Measurements from ENCODE around the gene AFAP1.

AFAP1 gene

DNA sequence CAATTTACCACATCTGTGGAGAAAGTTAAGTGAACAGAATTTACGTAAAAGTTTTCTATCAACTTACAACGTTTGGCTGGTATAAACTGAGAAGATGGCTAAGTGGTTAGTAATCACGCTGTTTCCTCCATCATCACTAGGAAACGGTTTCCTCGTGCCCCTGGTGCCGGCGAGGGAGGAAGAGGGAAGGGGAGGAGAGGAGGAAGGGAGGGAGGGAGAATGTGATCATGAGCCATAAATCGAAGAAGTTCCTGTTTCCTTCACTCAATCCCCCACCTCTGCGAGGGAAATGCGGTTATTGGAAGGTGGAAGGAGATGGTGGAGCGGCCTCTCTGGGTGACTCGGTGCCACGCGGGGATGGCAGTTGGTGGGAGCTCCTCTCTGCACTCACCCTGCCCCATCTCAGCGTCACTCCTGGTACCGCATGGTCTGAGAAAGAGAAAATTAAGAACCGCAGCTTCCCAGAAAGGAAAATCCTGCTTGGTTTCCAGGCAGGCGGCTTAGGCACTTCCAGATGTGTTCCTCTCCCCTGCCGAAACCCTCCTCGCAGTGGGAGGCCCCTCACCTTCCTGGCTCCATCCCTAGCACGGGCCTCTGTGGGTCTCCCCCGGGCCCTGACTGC lies 216.8 kb downstream of the AFAP1 start:
- TF ChIP-seq, protein P1, sequence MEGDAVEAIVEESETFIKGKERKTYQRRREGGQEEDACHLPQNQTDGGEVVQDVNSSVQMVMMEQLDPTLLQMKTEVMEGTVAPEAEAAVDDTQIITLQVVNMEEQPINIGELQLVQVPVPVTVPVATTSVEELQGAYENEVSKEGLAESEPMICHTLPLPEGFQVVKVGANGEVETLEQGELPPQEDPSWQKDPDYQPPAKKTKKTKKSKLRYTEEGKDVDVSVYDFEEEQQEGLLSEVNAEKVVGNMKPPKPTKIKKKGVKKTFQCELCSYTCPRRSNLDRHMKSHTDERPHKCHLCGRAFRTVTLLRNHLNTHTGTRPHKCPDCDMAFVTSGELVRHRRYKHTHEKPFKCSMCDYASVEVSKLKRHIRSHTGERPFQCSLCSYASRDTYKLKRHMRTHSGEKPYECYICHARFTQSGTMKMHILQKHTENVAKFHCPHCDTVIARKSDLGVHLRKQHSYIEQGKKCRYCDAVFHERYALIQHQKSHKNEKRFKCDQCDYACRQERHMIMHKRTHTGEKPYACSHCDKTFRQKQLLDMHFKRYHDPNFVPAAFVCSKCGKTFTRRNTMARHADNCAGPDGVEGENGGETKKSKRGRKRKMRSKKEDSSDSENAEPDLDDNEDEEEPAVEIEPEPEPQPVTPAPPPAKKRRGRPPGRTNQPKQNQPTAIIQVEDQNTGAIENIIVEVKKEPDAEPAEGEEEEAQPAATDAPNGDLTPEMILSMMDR (IDR thresholded peaks at IDR 0.05; ENCODE audit: borderline replicate concordance, control extremely low read depth, extremely low read depth, insufficient read depth, missing control alignments): no peak
- no peak for DNase-seq (ENCODE audit: low spot score)
- in situ Hi-C loops (cut with MboI; ENCODE audit: low sequenced_read_pairs, unreplicated experiment): loop anchor here (25.0 kb wide), 1 partner anchor 536 kb away; the partner anchor contains the start of gene SORCS2

DNA sequence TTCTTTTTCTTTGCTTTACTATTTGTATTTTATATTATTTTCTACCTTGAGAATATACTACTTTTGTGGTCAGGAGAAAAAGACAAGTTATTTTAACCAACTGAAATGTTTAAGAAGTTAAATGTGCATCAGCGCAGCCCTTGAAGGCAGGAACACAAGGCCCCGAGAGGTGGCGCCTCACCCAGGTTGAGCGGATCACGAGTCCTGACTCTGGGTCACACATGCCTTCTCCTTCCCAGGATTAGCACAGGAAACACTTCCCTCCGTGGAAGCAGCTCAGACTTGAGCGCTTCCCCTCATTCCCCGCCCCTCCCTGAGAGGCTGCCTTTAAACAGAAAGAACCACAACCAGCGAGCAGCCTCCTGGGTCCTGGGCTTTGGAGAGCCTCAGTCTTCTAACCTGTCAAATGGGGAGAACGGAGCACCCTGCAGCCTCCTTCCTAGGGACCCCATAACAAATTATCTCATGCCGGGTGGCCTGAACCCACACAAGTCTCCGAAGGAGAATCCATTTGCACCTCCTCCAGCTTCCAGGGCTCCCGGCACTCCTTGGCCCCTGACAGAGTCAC lies 217.6 kb downstream of the AFAP1 start:
- TF ChIP-seq, protein P1 (IDR thresholded peaks at IDR 0.05; ENCODE audit: borderline replicate concordance, control extremely low read depth, extremely low read depth, insufficient read depth, missing control alignments): no peak
- in situ Hi-C loops (cut with MboI; ENCODE audit: low sequenced_read_pairs, unreplicated experiment): loop anchor here (25.0 kb wide), 1 partner anchor 535 kb away; the partner anchor contains the start of gene SORCS2
- no peak for DNase-seq (ENCODE audit: low spot score)

DNA sequence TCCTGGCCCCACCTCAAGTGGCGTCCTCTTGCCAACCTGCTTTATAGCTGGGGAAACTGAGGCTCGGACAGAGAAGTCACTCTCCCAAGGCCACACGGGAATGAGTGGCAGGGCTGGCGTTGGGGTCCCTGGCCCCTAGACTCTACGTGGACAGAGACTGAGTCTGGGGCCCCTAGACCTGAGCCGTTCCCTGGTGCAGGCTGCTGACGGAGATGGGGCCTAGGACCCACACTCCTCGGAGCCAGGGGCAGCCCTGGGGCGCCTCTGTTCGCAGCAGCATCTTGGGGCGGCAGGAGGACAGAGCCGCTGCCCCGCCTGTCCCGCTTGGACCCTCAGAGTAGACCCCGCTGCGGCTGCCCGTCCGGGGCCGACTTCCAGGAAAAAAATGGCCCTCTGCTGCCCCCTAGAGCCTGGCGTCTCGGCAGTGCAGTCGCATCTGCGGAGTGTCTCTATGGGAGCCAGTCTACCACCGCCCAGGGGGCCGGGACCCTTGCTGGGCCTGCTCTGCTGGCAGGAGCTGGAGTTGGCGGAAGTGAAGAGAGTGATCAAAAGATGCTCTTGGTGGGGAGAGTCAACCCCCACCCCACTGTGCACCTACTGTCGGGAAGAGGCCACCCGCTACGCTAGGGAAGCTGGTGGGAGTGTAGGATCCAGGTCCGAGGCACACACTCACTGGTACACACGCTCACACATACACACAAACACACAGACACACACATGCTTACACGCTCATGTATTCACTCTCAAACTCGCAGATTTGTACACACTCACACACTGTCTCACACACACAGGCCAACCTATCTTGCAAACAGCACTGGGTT lies 220.1 kb downstream of the AFAP1 start:
- DNase-seq (ENCODE audit: low spot score): peak; percentile 87
- in situ Hi-C loops (cut with MboI; ENCODE audit: low sequenced_read_pairs, unreplicated experiment): loop anchor here (25.0 kb wide), 1 partner anchor 532 kb away; the partner anchor contains the start of gene SORCS2
- TF ChIP-seq, protein P1 (IDR thresholded peaks at IDR 0.05; ENCODE audit: borderline replicate concordance, control extremely low read depth, extremely low read depth, insufficient read depth, missing control alignments): peak; percentile 70

DNA sequence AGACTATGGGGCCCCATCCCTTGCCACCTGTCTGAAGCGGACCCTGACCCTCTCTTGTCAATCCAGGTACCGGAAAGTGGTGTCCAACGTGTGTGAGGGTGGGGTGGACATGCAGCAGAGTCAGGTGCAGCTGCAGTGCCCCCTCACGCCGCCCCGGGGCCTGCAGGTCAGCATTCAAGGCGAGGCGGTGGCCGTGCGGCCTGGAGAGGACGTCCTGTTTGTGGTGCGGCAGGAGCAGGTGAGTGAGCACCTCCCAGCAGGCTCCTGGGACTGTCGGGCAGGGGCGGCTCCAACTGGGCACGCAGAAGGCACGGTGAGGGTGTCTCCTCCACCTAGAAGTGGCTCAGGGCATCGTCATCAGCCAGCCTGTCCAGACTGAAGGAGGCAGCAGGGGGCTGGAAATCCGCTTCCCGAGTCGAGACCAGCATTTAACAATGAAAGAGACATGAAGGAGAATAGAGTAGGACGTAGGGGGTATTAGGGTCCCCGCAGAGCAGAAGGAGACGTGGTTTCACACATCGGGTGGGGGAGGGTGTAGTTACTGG lies 221.6 kb downstream of the AFAP1 start:
- no peak for DNase-seq (ENCODE audit: low spot score)
- in situ Hi-C loops (cut with MboI; ENCODE audit: low sequenced_read_pairs, unreplicated experiment): loop anchor here (25.0 kb wide), 1 partner anchor 531 kb away; the partner anchor contains the start of gene SORCS2
- TF ChIP-seq, protein P1 (IDR thresholded peaks at IDR 0.05; ENCODE audit: borderline replicate concordance, control extremely low read depth, extremely low read depth, insufficient read depth, missing control alignments): no peak

DNA sequence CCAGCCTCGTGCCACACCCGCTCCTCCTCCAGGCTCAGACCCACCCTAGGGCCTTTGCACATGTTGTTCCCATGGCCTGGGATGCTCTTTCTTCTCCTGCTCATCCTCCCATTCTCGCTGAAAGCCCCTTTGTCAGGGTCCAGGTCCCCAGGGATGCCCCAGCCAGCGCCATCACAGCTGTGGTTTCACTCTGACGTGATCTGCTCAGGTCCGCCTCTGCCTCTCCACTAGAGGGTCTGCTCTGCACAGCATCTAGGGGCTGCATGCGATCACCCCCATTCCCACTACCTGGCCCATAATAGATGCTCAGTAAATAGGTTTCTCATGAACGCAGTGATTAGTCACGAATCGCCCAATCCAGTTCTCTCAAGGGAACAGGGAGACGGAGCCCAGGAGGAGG lies 222.5 kb downstream of the AFAP1 start:
- no peak for DNase-seq (ENCODE audit: low spot score)
- TF ChIP-seq, protein P1 (IDR thresholded peaks at IDR 0.05; ENCODE audit: borderline replicate concordance, control extremely low read depth, extremely low read depth, insufficient read depth, missing control alignments): no peak
- in situ Hi-C loops (cut with MboI; ENCODE audit: low sequenced_read_pairs, unreplicated experiment): loop anchor here (25.0 kb wide), 1 partner anchor 530 kb away; the partner anchor contains the start of gene SORCS2
